Tibial nerve (tissue), 4 donors: Measurements from ENCODE around the gene HSPA13.

Experiments
- EP300 ChIP-seq, 2 donors: sonication (generic); formaldehyde crosslinking; IDR thresholded peaks; one replicate each; pipeline ENCODE4 v1.6.1; 2017; ENCODE audit warnings: antibody characterized with exemption in 2 of 2, mild to moderate bottlenecking in 1 of 2
- POLR2A ChIP-seq, 2 donors: fragments of 450-650 bp; IDR thresholded peaks; one replicate each; pipeline ENCODE4 v1.6.1; 2017; ENCODE audit warnings: antibody characterized with exemption in 2 of 2, mild to moderate bottlenecking in 2 of 2, moderate library complexity in 2 of 2
- TF ChIP-seq, protein P1 (sequence below), 5 experiments: fragments of 200-600 bp in 3 of 5; fragments of 450-650 bp in 2 of 5; sonication (generic) in 3 of 5; IDR thresholded peaks; one replicate each; pipeline ENCODE4 v1.5.1; 2016 to 2019; ENCODE audit warnings: antibody characterized with exemption in 5 of 5, mild to moderate bottlenecking in 3 of 5, moderate library complexity in 2 of 5

DNA sequence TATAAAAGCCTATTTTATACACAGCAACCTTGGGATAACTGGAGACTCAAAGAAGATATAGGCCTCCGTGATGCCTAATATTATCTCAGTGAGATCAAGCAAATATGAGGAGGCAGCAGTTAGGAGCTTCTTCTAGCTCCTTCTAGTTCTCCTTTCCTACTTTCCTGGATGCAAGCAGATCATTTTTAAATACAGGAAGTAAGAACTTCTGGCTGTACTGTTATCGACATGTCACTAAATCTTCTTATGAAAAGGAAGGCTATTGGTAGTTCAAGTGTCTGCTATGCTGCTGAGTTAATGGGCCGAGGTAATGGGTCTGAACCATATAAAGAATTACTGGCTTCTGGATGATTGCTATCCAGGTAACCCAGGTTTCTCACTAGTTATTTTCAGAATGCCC, 15.9 kb downstream of the HSPA13 start:
- TF ChIP-seq, protein P1, sequence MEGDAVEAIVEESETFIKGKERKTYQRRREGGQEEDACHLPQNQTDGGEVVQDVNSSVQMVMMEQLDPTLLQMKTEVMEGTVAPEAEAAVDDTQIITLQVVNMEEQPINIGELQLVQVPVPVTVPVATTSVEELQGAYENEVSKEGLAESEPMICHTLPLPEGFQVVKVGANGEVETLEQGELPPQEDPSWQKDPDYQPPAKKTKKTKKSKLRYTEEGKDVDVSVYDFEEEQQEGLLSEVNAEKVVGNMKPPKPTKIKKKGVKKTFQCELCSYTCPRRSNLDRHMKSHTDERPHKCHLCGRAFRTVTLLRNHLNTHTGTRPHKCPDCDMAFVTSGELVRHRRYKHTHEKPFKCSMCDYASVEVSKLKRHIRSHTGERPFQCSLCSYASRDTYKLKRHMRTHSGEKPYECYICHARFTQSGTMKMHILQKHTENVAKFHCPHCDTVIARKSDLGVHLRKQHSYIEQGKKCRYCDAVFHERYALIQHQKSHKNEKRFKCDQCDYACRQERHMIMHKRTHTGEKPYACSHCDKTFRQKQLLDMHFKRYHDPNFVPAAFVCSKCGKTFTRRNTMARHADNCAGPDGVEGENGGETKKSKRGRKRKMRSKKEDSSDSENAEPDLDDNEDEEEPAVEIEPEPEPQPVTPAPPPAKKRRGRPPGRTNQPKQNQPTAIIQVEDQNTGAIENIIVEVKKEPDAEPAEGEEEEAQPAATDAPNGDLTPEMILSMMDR (IDR thresholded peaks at IDR 0.05) = no peak
- TF ChIP-seq POLR2A (IDR thresholded peaks at IDR 0.05) = no peak
- no peak for TF ChIP-seq EP300 (IDR thresholded peaks at IDR 0.05)
